ENCODE data around the gene SSRP1.
"Not testable (repeated sequence)": the region's sequence is repeated elsewhere in the genome, so short reads cannot be mapped to it uniquely, and the experiment has no call there.

Gene SSRP1

GRCh38 chr11:57340039-57340615 is 4.4 kb upstream of the SSRP1 start:
- DNase-seq (ENCODE audit: extremely low read depth in 1 of 2, low read depth in 1 of 2): no peak

DNA sequence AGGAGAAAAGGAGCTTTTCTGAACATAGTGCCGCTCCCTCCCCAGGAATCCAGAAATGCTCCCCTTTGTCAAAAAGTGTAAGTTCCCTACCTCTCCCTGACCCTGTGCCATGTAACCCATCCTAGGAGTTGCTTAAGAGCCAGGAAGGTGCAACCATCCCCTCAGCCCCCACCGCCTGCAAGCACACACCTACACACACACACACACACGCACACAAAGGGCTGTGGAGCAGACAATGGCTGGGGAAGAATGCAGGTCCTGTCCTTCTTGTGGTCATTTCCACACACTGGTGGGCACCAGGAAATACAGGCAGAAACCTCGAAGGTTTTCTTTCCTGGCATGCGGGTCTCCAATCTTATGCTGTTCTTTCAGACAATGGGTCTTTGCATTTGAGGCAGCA is 3.6 kb upstream of the SSRP1 start:
- no peak for DNase-seq (ENCODE audit: extremely low read depth in 1 of 2, low read depth in 1 of 2)

DNA sequence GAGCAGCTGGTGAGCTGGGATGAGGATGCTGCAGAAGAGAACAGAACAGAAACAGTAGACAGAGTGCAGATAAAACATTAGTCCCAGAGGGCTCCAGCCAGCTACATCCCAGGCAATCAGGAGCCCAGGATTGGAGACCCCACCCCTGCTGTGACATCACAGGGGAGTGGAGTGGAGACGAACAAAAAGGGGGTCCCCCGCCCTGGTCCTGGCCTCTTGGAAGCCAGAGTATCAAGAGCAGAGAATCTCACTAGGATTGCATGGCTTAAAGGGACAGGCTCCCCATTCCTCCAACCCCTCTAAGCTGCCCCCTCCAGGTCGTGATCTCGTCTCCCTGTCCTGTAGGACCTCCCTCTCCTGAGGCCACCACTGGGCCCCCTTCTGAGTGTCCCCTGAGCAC is 2.5 kb upstream of the SSRP1 start, which contains the start of gene P2RX3:
Gene P2RX3, plus strand, starts transcription at position 211 of the 400 bp plus-strand sequence. CDS start 199 bp downstream, outside the sequence.
- DNase-seq (ENCODE audit: extremely low read depth in 1 of 2, low read depth in 1 of 2): no peak

DNA sequence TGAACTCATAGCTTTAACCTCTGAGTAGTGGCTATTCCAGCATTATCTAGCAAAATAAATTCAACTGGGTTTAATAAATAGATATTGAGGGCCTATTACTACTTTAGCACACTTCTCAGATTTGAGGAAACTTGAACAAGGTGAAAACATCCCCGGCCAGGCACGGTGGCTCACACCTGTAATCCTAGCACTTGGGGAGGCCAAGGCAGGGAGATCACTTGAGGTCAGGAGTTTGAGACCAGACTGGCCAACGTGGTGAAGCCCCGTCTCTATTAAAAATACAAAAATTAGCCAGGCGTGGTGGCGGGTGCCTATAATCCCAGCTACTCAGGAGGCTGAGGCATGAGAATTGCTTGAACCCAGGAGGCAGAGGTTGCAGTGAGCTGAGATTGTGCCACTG is 1.2 kb upstream of the SSRP1 start:
- not testable (repeated sequence) for DNase-seq (ENCODE audit: extremely low read depth in 1 of 2, low read depth in 1 of 2)

DNA sequence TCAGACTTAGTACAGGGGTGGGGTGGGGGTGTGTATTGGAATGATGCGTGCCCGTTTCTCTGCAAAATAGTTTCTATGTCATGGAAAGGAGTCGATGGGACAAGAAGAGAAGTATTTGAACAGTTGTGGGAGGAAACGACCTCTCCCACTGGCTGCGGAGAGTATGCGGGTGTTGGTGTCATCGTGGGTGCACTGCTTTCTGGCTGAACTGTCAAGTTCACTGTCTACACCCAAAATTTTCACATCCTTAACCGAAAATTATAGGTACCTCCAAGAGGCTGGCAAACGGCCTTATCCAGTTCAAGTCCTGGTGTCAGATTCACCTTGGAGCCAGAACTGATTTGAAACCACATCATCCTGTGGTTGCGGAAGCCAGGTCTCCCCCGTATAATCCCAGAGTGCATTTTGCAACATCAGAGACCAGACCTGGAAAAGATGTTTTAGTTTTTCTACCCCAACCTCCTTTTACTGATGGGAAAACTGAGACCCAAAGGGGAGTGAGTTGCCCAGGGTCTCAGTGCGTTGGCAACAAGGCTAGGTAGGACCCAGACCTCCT is 497 bp upstream of the SSRP1 start:
- no peak for DNase-seq (ENCODE audit: extremely low read depth in 1 of 2, low read depth in 1 of 2)

DNA sequence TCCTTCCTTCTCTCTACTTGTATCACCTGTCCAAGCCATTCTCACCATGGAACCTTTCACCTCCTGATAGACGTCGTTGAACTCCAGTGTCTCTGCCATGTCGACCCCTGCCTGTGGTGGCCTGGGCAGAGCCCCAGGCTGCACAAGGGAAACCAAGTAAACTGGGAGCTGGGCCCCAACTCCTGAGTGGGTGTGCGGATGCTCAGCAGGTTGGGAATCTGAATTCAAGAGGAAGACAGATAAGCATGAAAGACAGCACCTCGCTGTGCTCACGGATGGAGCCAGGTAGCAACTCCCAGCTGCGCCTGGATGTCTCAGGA is 709 bp downstream of the SSRP1 start:
- no peak for DNase-seq (ENCODE audit: extremely low read depth in 1 of 2, low read depth in 1 of 2)

- DNase-seq (ENCODE audit: extremely low read depth in 1 of 2, low read depth in 1 of 2): no peak
These were observed 2.8 kb downstream of the SSRP1 start for GRCh38 chr11:57332694-57333440.

DNA sequence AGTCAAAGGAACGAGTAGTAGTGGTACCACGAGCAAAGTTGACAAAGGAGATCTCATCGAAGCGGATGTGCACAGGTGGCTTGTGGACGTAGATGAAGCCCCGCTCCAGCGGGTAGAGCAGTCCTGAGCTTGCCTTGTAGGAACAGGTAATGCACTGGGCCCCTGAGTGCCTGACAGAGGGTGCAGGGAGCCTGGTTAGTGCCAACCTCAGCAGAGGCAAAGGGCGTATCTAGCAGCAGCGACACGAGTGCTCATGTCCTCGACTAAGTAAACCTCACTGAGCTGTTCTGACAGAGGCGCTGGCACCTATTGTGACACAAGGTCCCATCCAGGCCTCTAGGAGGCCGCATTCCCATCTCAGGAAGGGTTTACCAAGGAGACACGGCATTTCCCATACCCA is 4.0 kb downstream of the SSRP1 start:
- no peak for DNase-seq (ENCODE audit: extremely low read depth in 1 of 2, low read depth in 1 of 2)

DNA sequence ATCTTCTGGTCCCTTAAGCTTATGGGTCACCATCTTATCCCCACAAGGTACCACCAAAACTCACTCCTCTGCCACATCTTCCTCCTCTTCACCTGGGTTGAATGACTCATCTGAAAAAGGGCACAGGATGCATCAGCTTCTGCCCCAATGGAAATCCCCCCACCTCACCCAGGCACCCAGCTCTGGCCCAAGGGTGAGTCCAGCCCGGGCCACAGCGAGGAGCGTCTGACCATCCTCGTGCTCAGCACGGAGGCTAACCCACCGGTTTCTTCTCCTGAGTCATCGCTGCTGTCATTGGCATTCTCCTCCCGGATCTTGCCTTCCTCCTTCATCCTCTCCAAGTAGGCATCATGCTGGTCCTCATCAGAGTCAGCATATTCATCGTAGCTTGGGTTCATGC is 5.7 kb downstream of the SSRP1 start:
- DNase-seq (ENCODE audit: extremely low read depth in 1 of 2, low read depth in 1 of 2): no peak

DNA sequence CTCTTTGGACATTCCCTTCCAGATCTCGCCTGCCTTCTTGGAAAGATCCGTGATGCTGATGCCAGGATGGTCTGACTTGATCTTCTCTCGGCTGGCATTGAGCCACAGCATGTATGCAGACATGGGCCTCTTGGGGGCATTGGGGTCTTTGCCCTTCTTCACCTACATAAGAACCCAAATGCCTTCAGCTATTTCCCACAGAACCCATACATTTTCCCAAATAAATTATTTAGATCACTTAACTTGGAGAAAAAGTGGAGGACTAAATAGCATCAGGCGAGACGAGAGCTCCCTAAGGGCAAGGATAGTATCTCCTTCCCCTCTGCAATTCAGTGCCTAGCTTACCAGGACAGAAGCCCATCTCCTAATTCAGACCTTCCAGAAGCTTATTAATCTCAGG is 8.0 kb downstream of the SSRP1 start:
- no peak for DNase-seq (ENCODE audit: extremely low read depth in 1 of 2, low read depth in 1 of 2)

GRCh38 chr11:57325735-57326048 is 10.0 kb downstream of the SSRP1 start:
- DNase-seq (ENCODE audit: extremely low read depth in 1 of 2, low read depth in 1 of 2): no peak

DNA sequence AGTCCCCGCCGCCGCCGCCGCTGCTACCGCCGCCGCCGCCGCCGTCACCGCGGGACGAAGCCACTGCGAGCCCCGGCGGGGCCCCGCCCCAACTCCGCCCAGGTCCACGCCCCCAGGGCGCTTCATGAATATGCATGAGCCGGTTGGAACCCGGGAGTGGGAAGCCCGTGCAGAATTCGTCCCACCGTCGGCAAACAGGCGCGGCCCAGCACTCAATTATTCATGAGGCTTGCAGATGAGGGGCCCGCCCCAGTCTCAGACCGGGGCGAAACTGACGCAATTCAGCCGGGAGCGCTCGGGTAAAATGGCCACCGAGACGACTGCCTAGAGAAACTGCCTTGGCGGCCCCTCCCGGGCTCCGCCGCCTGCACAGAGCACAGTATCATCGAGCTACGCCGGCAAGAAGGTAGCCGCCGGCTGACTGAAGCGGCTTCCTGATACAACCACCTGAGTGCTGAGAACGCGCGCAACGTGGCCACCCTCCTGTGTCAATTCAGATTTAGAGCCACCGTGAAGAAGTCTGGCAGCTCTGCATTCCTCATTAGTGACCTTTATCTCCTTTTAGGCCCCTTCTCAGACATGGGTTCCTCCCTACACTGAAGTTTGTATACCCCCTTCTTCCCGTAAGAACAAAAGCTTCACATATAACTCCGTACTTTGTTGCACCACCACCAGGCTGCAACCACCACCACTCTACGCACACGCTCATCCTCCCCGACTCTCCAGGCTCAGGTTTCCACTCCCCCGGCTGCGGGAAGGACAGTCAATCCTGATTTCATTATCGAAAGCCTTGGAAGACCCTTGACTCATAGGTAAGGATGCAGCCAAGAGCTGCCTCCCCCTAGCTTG is 10.6 kb downstream of the SSRP1 start, which contains the start of gene TNKS1BP1:
Gene TNKS1BP1, minus strand, starts transcription at position 67 of the 849 bp plus-strand sequence. CDS start 3,067 bp downstream, outside the sequence.
- peak; percentile 74 to 88 for DNase-seq (ENCODE audit: extremely low read depth in 1 of 2, low read depth in 1 of 2)

- no peak for DNase-seq (ENCODE audit: extremely low read depth in 1 of 2, low read depth in 1 of 2)
These were observed 11.4 kb downstream of the SSRP1 start for GRCh38 chr11:57324154-57324885.

DNA sequence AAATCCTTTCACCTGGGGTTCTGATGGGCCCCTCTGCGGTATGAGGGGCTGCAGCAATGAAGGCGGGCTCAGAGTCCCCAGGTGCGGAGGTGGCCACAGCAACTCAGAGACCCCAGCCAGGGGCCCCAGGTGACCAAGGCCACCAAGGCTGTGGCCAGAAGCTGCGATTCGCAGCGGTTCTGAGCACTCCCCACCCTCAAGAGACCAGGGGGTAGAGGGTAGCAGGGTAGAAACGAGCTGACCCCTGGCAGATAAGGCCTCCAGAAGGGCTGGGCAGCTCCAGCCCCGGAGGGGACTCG is 11.9 kb downstream of the SSRP1 start:
- no peak for DNase-seq (ENCODE audit: extremely low read depth in 1 of 2, low read depth in 1 of 2)

DNA sequence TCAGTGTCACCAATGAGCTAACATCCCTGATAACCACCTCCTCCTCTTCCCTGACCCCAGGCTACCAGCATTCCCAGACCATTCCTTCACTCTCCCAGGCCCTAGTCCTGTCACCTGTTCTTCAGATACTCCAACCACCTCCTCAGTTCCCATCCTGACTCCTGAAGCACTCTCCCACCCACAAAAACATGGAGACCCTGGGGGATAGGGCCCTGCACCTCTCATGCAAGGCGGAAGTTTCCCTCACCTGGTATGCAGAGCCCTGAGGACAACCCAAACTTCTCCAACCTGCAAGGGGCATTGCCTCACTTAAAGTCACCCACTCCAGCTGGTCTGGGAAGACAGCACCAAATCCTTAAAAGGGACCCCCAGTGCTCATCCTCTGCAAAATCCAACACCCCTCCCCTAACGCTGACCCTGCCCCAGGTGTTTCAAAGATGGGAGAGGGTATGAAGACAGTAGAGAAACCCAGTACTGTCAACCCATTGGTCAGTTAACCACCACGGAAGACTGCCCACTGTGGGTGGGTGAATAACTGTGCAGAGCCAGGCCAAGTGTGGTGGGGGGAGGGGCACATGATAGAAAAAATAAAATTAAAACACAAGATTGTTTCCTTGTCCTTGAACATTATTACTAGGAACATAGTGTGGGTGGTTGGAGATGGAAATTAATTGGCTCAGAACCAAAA is 12.4 kb downstream of the SSRP1 start:
- DNase-seq (ENCODE audit: extremely low read depth in 1 of 2, low read depth in 1 of 2): no peak

- no peak for DNase-seq (ENCODE audit: extremely low read depth in 1 of 2, low read depth in 1 of 2)
These were observed 13.2 kb downstream of the SSRP1 start for GRCh38 chr11:57322256-57323166.

GRCh38 chr11:57321388-57322255 is 14.1 kb downstream of the SSRP1 start:
- no peak for DNase-seq (ENCODE audit: extremely low read depth in 1 of 2, low read depth in 1 of 2)

- no peak for DNase-seq (ENCODE audit: extremely low read depth in 1 of 2, low read depth in 1 of 2)
These were observed 14.8 kb downstream of the SSRP1 start for GRCh38 chr11:57320719-57321387.

All from stimulated activated CD8-positive, alpha-beta memory T cell treated with anti-CD3 and anti-CD28 coated beads, Interleukin-7, amount 100 ng/mL, for 48 hours (primary cell).